ENCODE data around the gene CDKN1C.

The CDKN1C gene

DNA sequence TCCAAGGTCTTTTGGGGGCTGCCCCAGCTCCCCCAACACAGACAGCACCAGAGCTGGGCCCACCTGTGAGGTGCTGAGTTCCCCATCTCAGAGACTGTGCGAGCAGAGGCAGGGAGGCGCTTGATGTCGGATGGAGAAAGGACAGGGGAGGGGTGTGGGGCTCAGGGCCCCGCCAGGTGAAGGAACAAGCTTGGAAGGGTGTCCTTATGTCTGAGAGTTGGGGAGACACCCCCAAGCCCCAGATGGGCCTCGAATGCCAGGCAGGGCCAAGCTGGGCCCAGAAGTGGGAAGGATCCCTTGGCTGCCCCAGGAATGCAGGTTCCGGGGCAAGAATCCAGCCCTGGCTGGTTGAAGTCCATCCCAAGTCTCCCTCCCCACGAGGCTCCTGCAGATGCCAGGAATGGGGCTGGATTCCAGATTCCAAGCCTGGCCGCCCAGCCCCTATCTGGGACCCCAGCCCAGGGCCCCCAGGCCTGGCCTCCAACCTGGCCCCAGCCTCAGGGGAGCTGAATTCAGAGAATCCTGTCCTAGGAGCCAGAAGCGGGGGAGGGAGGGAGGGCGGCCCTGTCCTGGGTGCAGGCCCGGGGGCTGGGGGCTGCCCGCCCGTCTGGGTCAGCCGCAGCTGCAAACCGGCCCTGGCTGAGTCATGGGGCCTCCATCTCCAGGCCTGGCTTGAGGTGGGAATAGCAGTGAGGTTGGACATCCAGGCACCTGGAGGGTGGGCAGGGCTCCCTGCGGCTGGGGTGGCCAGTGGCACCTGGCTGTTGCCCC is 50.9 kb downstream of the CDKN1C start:
- Histone ChIP-seq H3K9ac (ENCODE audit: low read length) (no peak overlapping the region), H3K27me3 (ENCODE audit: control insufficient read depth, insufficient read depth, low read length) (peaks cover 10% of the 10 kb centered on the region), H3K27ac (ENCODE audit: low read length) (no peak overlapping the region), H3K9me3 (ENCODE audit: control insufficient read depth, low read depth, low read length) (no peaks in the 10 kb centered on the region), H3K4me3 (ENCODE audit: low read length) (no peak overlapping the region), H3K4me1 (ENCODE audit: control insufficient read depth, low read depth, low read length) (peaks cover 17% of the 10 kb centered on the region), H3K36me3 (ENCODE audit: control insufficient read depth, low read depth, low read length) (no peaks in the 10 kb centered on the region)

DNA sequence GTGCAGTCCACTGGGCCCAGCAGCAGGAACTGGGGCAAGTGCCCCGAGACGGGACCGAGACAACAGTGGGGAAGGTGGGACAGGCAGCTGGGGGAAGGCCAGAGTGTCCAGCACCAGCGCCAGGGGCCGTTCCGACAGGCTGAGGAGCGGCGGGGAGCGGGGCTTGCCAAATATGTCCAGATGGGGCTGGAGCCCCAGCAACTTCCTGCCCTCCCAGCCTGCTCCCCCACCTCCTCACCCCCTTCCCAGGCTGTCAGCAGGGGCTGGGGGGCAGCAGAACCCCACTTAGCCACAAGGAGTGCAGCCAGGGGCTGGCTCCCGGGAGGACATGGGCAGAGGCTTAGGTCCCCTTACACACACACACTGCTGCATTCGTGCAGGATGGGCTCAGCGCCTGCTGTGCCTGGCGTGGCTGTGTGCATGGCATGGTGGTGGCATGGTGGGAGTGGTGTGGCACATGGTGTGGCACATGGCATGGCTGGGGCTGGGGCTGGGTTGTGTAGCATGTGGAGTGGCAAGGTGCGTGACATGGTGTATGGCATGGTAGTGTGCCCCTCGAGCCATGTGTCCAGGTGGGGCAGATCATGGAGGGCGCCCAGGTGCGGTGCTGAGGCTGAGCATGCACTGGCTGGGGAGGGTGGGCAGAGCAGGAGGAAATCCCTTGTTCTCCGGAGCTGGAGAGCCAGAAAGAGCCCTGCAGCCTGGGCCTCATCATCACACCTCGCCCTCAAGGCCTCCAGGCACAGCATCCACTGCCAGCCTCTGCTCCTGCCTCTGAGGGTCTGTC is 51.7 kb downstream of the CDKN1C start:
- Histone ChIP-seq H3K27ac (ENCODE audit: low read length) (no peak overlapping the region), H3K36me3 (ENCODE audit: control insufficient read depth, low read depth, low read length) (no peaks in the 10 kb centered on the region), H3K4me1 (ENCODE audit: control insufficient read depth, low read depth, low read length) (peaks cover 17% of the 10 kb centered on the region), H3K4me3 (ENCODE audit: low read length) (no peak overlapping the region), H3K9me3 (ENCODE audit: control insufficient read depth, low read depth, low read length) (no peaks in the 10 kb centered on the region), H3K27me3 (ENCODE audit: control insufficient read depth, insufficient read depth, low read length) (peaks cover 10% of the 10 kb centered on the region), H3K9ac (ENCODE audit: low read length) (no peak overlapping the region)
